ENCODE results near the gene COL23A1.
"Not testable (repeated sequence)": the region's sequence is repeated elsewhere in the genome, so short reads cannot be mapped to it uniquely, and the experiment has no call there.

COL23A1 gene

DNA sequence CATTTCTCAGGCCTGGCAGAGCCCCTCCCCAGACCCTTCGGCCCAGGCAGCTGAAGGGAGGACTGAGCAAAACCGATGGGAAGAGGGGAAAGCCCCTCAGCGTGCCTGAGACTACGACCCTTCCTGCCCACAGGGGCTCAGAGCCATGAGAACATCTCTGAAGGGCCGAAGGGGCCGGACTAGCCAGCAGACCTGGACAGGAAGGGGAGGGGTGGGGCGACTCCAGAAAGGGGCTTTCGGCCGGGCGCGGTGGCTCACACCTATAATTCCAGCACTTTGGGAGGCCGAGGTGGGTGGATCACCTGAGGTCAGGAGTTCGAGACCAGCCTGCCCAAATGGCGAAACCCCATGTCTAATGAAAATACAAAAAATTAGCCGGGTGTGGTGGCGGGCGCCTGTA is 271.8 kb downstream of the COL23A1 start:
- Mint-ChIP-seq H3K9me3 (peaks cover 10% of the 10 kb centered on the region), H3K4me1 (ENCODE audit: low read depth) (no peaks in the 10 kb centered on the region), H3K36me3 (ENCODE audit: low read depth) (no peaks in the 10 kb centered on the region), H3K27ac (no peak overlapping the region), H3K27me3 (no peaks in the 10 kb centered on the region), H3K4me3 (no peak overlapping the region)
- DNase-seq, result no peak

DNA sequence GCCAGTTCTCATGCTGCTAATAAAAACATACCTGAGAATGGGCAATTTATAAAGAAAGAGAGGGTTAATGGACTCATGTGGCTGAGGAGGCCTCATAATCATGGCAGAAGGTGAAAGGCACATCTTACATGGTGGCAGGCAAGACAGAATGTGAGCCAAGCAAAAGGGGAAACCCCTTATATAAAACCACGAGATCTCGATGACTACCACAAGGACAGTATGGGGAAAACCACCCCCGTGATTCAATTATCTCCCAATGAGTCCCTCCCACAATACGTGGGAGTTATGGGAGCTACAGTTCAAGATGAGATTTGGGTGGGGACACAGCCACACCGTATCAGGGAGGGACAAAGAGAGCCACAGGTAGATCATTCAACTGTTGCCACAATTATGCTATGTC is 272.5 kb downstream of the COL23A1 start:
- H3K4me1 Mint-ChIP-seq (ENCODE audit: low read depth); DNase-seq; H3K27me3 Mint-ChIP-seq; H3K27ac Mint-ChIP-seq; H3K4me3 Mint-ChIP-seq; H3K36me3 Mint-ChIP-seq (ENCODE audit: low read depth); H3K9me3 Mint-ChIP-seq: not testable (repeated sequence)

DNA sequence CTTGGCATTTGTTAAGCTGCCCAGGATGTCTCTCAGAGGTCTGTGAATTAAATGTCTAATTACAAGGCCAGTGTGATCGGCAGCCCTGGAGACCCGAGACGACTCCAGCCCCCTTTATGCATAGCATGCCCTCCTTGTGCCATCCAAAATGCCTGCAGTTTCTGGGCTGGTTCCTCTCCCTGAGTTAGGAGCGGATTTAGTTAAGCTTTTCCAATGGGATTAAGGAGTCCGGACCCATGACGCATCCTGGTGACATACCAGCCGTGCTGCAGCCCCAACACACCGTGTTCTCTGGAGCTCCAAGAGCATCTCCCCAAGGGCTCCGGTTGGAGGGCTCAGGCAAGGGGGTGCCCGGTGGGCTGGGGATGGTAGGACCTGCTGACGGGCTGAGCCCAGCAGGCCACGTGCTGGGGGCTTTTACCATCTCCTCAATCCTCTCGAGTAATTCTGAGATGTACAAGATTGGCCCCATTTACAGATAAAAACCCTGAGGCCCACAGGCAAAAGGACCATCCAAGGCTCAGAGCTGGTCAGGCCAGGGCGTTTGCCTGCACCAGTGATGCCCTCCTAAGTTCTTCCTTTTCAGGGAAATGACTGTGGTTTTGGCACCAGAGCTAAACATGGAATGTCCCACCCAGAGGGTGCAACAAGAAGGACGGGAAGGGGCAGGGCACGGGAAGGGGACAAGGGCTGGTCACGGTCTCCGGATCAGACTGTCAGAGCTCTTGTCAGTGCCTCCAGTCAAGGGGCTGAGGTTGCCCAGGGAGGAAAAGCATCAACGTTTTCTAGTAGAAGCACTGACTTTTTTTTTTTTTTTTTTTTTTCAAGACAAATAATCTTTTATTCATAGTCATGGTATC is 275.0 kb downstream of the COL23A1 start:
- no peak overlapping the region for H3K27ac Mint-ChIP-seq
- DNase-seq, result no peak
- no peaks in the 10 kb centered on the region for H3K4me1 Mint-ChIP-seq (ENCODE audit: low read depth)
- H3K27me3 Mint-ChIP-seq, result no peaks in the 10 kb centered on the region
- no peak overlapping the region for H3K4me3 Mint-ChIP-seq
- no peaks in the 10 kb centered on the region for H3K36me3 Mint-ChIP-seq (ENCODE audit: low read depth)
- peaks cover 10% of the 10 kb centered on the region for H3K9me3 Mint-ChIP-seq

DNA sequence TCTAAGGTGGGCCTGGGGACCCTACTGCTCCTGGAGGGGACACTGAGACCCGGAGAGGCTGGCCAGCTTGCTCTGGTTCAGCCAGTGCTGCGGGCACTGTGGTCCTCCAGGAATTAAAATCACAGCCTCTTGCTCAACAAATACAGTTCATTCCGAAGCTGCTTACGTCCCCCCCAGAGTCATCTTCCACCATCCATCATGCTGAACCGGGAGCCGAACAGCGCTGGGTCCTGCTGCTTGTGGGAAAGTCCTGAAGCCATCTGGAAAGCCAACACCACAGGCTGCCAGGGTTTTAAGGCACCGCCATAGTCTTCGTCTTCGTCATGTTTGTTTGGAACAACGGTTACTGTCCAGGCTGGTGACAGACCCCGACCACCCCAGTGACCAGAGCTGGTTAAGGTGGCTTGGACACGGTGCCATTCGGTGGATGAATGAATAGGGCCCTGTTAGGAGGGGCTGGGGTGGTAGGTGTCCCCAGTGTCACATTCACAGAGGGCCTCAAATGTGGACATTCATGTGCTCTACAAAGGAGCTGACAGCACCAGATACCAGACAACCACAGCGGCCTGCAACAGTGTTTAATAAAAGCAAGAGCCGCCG is 276.0 kb downstream of the COL23A1 start:
- H3K4me1 Mint-ChIP-seq (ENCODE audit: low read depth), result no peaks in the 10 kb centered on the region
- no peaks in the 10 kb centered on the region for H3K27me3 Mint-ChIP-seq
- H3K36me3 Mint-ChIP-seq (ENCODE audit: low read depth), result no peaks in the 10 kb centered on the region
- peaks cover 10% of the 10 kb centered on the region for H3K9me3 Mint-ChIP-seq
- no peak overlapping the region for H3K27ac Mint-ChIP-seq
- no peak for DNase-seq
- H3K4me3 Mint-ChIP-seq, result no peak overlapping the region

DNA sequence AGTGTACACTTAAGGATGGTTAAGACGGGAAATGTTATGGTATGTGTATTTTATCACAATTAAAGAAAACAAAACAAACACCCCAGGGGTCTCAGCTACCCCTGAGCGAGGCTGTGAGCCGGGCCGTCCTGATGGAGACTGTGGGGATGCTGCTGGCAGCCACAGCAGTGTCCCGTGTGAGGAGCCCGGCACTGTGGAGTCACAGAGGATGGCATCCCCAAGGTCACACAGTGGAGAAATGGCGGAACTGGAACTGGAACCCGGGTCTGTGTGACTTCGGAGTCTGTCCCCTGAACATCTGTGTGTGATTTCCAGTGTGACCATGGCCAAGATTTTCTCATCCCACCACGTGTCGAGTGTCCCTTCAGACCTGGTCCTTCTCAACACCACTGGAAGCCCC is 276.9 kb downstream of the COL23A1 start:
- DNase-seq, result no peak
- no peak overlapping the region for H3K4me3 Mint-ChIP-seq
- no peaks in the 10 kb centered on the region for H3K27me3 Mint-ChIP-seq
- peaks cover 10% of the 10 kb centered on the region for H3K9me3 Mint-ChIP-seq
- H3K36me3 Mint-ChIP-seq (ENCODE audit: low read depth), result no peaks in the 10 kb centered on the region
- H3K27ac Mint-ChIP-seq, result no peak overlapping the region
- no peaks in the 10 kb centered on the region for H3K4me1 Mint-ChIP-seq (ENCODE audit: low read depth)

DNA sequence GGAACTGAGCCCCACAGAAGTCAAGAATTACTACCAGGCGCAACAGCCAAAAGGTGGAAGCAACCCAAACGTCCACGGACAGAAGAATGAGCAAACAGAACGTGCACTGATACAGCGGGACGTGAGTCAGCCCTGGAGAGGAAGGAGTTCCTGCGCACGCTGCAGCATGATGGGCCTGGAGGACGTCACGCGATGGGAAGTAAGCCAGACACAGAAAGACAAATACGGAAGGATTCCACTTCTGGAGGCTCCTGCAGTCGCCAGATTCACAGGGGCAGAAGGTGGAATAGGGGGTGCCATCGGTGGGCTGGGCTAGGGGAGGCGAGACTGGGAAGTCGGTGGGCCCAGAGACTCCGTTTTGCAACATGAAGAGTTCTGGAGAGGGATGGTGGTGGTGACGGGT is 277.3 kb downstream of the COL23A1 start:
- Mint-ChIP-seq H3K36me3 (ENCODE audit: low read depth) (no peaks in the 10 kb centered on the region), H3K4me1 (ENCODE audit: low read depth) (no peaks in the 10 kb centered on the region), H3K4me3 (no peak overlapping the region), H3K9me3 (peaks cover 10% of the 10 kb centered on the region), H3K27me3 (no peaks in the 10 kb centered on the region), H3K27ac (no peak overlapping the region)
- DNase-seq, result no peak

DNA sequence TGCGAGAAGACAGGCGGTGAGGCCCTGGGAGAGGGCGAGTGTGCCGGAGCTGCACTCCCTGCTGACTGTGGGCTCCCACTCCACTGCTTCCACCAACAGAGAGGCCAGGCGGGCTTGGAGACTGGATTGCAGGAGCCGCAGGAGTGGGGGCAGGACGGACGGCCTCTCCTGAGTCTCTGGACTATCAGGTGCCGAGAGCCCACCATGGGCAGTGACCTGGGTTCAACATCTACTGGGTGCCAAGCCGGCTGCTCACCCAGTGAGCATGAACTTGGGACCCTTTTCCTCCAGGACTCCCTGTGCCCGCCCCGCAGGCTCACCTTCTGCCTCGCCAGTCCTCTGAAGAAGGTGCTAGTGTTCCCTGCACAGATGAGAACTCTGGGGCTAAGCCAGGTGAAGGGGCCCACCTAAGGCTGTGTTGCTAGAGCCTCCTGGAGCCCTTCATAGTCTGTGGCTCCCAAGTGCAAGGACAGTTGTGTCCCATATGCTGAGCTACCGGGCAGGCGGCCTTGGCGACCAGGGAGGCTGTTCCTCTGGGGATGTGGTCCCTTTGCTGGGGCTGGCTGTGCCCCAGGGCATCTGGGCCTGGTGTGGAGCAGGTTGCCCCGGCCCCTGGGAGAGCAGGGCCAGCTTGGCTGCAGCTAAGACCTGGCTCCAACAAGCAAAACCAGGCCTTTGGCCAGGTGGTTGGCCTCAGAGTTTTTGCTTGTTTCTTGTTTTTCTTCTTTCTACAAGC is 279.9 kb downstream of the COL23A1 start:
- no peak for DNase-seq
- Mint-ChIP-seq H3K9me3 (no peaks in the 10 kb centered on the region), H3K36me3 (ENCODE audit: low read depth) (no peaks in the 10 kb centered on the region), H3K4me3 (no peak overlapping the region), H3K27me3 (peaks cover 10% of the 10 kb centered on the region), H3K27ac (no peak overlapping the region), H3K4me1 (ENCODE audit: low read depth) (no peaks in the 10 kb centered on the region)

DNA sequence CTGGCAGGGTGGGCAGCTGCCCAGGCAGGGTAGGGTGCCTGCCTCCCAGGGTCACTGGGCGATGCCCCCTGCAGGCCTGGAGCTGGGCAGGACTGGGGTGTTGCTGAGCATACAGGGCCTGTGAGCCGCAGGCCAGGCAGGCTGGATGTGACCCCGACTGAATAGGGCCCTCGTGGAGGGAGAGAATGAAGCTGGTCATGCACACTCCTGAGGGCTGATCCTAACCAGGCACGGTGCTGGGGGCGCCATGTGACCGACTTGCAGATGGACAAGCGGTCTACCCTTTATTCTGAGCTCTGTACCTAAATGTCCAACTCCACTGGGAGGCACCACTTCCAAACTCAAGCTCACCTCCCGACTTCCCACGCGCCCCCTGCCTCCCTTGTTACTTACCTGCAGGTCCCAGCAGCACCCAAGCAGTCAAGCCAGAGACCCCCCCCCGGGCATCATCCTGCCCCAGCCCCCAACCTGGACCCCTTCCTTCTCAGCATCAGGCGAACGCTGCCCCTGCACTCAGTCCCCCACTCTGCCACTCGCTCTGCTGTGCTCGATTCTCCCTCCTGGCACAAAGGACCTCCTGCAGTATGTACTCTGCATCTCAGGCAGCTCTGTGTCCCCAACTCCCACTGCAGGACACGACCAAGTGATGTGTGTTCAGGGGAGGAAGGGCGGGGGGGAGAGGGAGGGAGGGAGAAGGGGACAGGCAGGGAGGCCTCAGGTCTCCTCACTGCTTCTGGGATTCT is 280.8 kb downstream of the COL23A1 start:
- Mint-ChIP-seq H3K4me1 (ENCODE audit: low read depth) (no peaks in the 10 kb centered on the region), H3K9me3 (no peaks in the 10 kb centered on the region), H3K27me3 (peaks cover 14% of the 10 kb centered on the region), H3K4me3 (no peak overlapping the region), H3K36me3 (ENCODE audit: low read depth) (no peaks in the 10 kb centered on the region), H3K27ac (no peak overlapping the region)
- no peak for DNase-seq

DNA sequence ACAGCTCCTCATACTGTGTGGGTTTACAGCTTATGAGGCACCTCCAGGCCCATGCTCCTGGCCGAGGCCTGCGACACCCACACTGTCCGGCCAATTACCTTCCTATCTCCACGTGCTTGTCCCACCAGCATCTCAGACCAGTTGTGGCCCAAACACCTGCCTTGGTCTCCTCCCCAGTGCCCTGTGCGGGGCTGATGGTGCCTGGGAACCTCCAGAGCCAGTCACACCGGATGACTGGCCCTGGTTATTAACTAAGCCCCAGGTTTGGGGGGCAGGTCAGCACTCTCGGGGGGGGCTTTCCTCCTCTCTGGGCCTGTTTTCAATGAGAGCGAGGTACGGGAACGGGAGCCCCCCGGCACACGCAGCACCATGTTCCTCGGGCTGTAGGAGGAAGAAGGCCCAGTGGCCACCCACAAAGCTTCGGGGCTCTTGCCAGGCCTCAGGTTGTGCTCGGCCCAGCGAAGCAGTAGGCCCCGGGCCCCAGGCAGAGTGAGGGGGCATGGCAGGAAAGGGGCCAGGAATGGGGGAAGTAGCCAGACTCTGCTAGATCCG is 281.6 kb downstream of the COL23A1 start:
- peaks cover 16% of the 10 kb centered on the region for H3K27me3 Mint-ChIP-seq
- H3K4me1 Mint-ChIP-seq (ENCODE audit: low read depth), result no peaks in the 10 kb centered on the region
- no peak overlapping the region for H3K4me3 Mint-ChIP-seq
- H3K9me3 Mint-ChIP-seq, result no peaks in the 10 kb centered on the region
- H3K36me3 Mint-ChIP-seq (ENCODE audit: low read depth), result no peaks in the 10 kb centered on the region
- H3K27ac Mint-ChIP-seq, result no peak overlapping the region
- no peak for DNase-seq

DNA sequence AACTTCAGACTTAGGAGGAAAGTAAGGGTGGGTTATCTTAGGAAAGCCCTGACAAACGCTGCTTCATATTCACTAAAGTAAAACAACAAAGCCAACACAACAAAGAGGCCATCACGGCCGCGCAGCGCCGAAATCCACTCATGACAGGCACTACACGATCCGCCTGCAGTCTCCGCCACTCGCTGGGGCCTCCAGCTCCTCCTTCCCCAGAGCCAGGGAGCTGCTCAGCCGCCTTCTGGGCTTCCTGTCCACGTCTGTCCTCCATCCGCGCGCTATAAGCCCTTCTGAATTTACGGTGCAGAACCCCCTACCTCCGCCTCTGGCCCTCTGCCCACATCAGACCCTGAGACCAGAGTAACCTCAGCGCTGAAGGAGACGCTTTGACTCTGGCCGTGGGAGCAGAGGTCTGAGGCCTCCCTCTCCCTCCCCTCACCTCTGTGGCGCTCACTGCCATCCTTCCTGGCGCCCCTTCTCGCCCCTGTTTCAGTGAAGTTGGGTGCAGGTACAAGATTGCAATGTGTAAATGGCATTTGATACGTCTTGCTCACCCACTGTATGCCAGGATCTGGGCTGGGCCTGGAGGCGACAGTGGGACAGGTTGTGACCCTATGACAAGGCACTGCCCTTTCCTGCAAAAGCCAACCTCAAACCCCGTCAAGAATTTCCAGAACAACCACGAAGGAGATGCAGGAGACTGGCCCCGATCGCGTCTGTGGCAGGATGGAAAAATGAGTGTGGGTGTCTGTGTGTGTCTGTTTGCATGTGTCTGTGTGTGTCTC is 282.7 kb downstream of the COL23A1 start:
- Mint-ChIP-seq H3K27ac (no peak overlapping the region), H3K4me3 (no peak overlapping the region), H3K27me3 (peaks cover 20% of the 10 kb centered on the region), H3K36me3 (ENCODE audit: low read depth) (no peaks in the 10 kb centered on the region), H3K4me1 (ENCODE audit: low read depth) (no peaks in the 10 kb centered on the region), H3K9me3 (no peaks in the 10 kb centered on the region)
- no peak for DNase-seq

DNA sequence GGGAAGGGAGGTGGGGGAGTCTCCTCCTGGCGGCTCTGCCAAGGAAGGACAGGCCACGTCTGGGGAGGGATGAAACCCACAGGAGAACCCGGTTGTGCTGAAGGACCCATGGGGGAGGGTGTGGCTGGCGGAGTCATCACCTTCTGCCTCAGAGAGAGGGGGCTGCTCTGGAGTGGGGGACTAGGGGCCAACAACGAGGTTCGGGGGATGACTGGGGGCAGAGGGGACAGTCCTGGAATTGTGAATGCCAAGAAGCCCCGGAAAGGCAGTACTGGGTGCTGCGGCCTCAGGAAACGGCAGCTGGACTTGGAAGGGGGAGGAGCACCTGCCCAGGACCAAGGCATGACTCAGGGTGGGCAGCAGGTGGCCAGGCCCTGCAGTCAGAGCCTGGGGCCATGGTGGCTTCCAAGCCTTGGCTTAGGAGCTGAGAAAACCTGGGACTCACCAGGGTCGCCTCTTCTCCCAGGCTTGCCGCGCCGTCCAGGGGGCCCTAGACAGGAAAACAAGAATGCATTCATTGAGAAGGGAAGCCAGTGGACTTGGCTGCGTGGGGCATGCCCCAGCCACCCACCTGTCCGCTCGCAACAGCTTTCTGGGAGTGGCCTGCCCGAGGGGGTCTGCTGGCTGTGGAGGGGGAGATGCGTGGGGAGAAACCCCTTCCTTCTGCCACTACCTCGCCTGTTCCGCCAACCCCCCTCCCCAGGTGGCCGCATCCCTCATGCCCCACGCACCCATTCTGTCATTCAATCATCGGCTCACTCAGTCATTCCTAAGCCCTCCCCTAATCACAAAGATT is 283.6 kb downstream of the COL23A1 start:
- Mint-ChIP-seq H3K27me3 (peaks cover 21% of the 10 kb centered on the region), H3K4me1 (ENCODE audit: low read depth) (no peaks in the 10 kb centered on the region), H3K4me3 (no peak overlapping the region), H3K36me3 (ENCODE audit: low read depth) (no peaks in the 10 kb centered on the region), H3K27ac (no peak overlapping the region), H3K9me3 (no peaks in the 10 kb centered on the region)
- DNase-seq, result no peak

DNA sequence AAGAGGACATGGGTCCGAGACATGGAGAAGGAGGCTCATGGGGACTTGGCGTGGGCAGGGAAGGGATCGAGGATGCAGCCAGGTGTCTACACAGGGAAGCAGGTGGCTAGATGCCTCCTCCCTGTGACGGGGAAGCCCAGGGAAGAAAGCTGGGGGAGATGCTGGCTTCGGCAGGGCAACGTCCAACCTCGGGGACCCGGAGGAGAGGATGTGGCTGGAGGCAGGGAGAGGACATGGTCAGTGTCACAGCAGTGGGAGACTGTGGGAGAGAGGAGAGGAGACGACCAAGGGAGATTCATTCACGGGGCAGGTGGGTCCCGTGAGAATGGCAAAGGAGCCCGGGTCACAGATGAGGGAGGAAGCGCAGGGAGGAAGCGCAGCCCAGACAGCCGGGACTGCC is 284.4 kb downstream of the COL23A1 start:
- Mint-ChIP-seq H3K4me1 (ENCODE audit: low read depth) (no peaks in the 10 kb centered on the region), H3K36me3 (ENCODE audit: low read depth) (no peaks in the 10 kb centered on the region), H3K27me3 (peaks cover 23% of the 10 kb centered on the region), H3K4me3 (no peak overlapping the region), H3K27ac (no peak overlapping the region), H3K9me3 (peaks cover 3% of the 10 kb centered on the region)
- no peak for DNase-seq
